Smooth muscle cell of the brain vasculature (primary cell): Measurements from ENCODE around the gene DOCK6.
A peak's percentile ranks its signal among the peaks of the same experiment; 100 is the strongest.

ENCODE experiments used
- DNase-seq: peaks from one replicate; pipeline ENCODE4 v3.0.0-alpha.2; 2012; ENCODE audit warnings: low read depth, low spot score

The DOCK6 gene

GRCh38 chr19:11273989-11274388 lies 11.7 kb upstream of the DOCK6 start:
- no peak for DNase-seq

GRCh38 chr19:11273296-11273695 lies 11.0 kb upstream of the DOCK6 start:
- no peak for DNase-seq

- no peak for DNase-seq
These were observed 7.1 kb upstream of the DOCK6 start for GRCh38 chr19:11269408-11269807.

- peak; percentile 76 for DNase-seq
These were observed 6.5 kb upstream of the DOCK6 start for GRCh38 chr19:11268783-11269267.

- no peak for DNase-seq
These were observed 5.2 kb upstream of the DOCK6 start for GRCh38 chr19:11267316-11268085.

GRCh38 chr19:11265785-11266236 lies 3.5 kb upstream of the DOCK6 start:
- DNase-seq, result no peak

- DNase-seq, result no peak
These were observed 3.0 kb upstream of the DOCK6 start for GRCh38 chr19:11265177-11265784.

- no peak for DNase-seq
These were observed 2.3 kb upstream of the DOCK6 start for GRCh38 chr19:11264452-11265176.

- DNase-seq, result no peak
These were observed 1.4 kb upstream of the DOCK6 start for GRCh38 chr19:11263726-11264125.

GRCh38 chr19:11261431-11261970 lies 823 bp downstream of the DOCK6 start:
- DNase-seq, result no peak

- DNase-seq, result no peak
These were observed 1.3 kb downstream of the DOCK6 start for GRCh38 chr19:11260996-11261395.

- DNase-seq, result no peak
These were observed 4.4 kb downstream of the DOCK6 start for GRCh38 chr19:11257846-11258380.

GRCh38 chr19:11256189-11256588 lies 6.1 kb downstream of the DOCK6 start:
- no peak for DNase-seq

GRCh38 chr19:11254666-11255065 lies 7.7 kb downstream of the DOCK6 start:
- DNase-seq, result no peak

- DNase-seq, result no peak
These were observed 9.5 kb downstream of the DOCK6 start for GRCh38 chr19:11252665-11253355.

GRCh38 chr19:11251650-11252314 lies 10.5 kb downstream of the DOCK6 start:
- DNase-seq, result no peak

- no peak for DNase-seq
These were observed 11.1 kb downstream of the DOCK6 start for GRCh38 chr19:11251217-11251616.

- DNase-seq, result no peak
These were observed 13.5 kb downstream of the DOCK6 start for GRCh38 chr19:11248852-11249251.

- no peak for DNase-seq
These were observed 14.4 kb downstream of the DOCK6 start for GRCh38 chr19:11247934-11248333.

- DNase-seq, result no peak
These were observed 14.9 kb downstream of the DOCK6 start for GRCh38 chr19:11247391-11247790.

GRCh38 chr19:11246941-11247340 lies 15.4 kb downstream of the DOCK6 start:
- DNase-seq, result no peak
